Upper lobe of right lung (tissue), 1 donor: ENCODE measurements around the gene BCAN. TPM values are rescaled to one million over a fixed set of nuclear protein-coding genes. Genes with fewer than 3 reads are reported as not detected.
"Not testable (repeated sequence)": the region's sequence is repeated elsewhere in the genome, so short reads cannot be mapped to it uniquely, and the experiment has no call there.

Experiments
- ATAC-seq: fragments of 200-7000 bp; cut with Tn5 transposase; one replicate; pipeline ENCODE4 v1.9.1; 2020; ENCODE audit warnings: mild to moderate bottlenecking, moderate library complexity
- DNase-seq: peaks from one replicate; pipeline ENCODE4 v3.0.0-alpha.2; 2020
- H3K27ac ChIP-seq: fragments of 200-600 bp; one replicate; pipeline ENCODE4 v1.8.0; 2022
- H3K27me3 ChIP-seq: fragments of 200-600 bp; one replicate; pipeline ENCODE4 v1.8.0; 2022; ENCODE audit warnings: mild to moderate bottlenecking
- H3K36me3 ChIP-seq: fragments of 200-600 bp; one replicate; pipeline ENCODE4 v1.8.0; 2022
- H3K4me1 ChIP-seq: fragments of 200-600 bp; one replicate; pipeline ENCODE4 v1.8.0; 2022
- H3K4me3 ChIP-seq: fragments of 200-600 bp; one replicate; pipeline ENCODE4 v1.8.0; 2022; ENCODE audit warnings: mild to moderate bottlenecking
- H3K9me3 ChIP-seq: fragments of 200-600 bp; one replicate; pipeline ENCODE4 v1.8.0; 2022
- intact Hi-C: fragments of 100-400 bp; cut with DNase I; formaldehyde crosslinking; loops from one replicate; pipeline ENCODE4 v1.11.0; 2022
- total RNA-seq: library from RNA; stranded (reverse); fragmentation: NEBNext Ultra II Directional; extraction: Animal tissue kit (Norgen Biotek cat#: 25700); gene quantifications from one replicate; pipeline ENCODE4 v1.2.1, GENCODE V29; 2021
- TF ChIP-seq, protein P1 (sequence below): fragments of 200-600 bp; IDR thresholded peaks from one replicate; pipeline ENCODE4 v1.8.0; 2022; ENCODE audit warnings: antibody characterized with exemption
- donor health status: DM: no; HTN: yes; CAD: no; lungs with severe emphysema.

BCAN gene
- total RNA-seq, 1 donor from 2014 or later: not detected

GRCh38 chr1:156608981-156609380, 32.9 kb upstream of the BCAN start:
- peak; percentile 61 for ATAC-seq
- DNase-seq: peak; percentile 52

GRCh38 chr1:156610072-156610471, 31.8 kb upstream of the BCAN start:
- H3K4me1 ChIP-seq, H3K9me3 ChIP-seq, H3K27me3 ChIP-seq, H3K27ac ChIP-seq, ATAC-seq, H3K4me3 ChIP-seq, H3K36me3 ChIP-seq, intact Hi-C loops: not testable (repeated sequence)
- DNase-seq: peak; percentile 23

More at GRCh38 chr1:156608981-156609380, 32.9 kb upstream of the BCAN start:
- TF ChIP-seq, protein P1, sequence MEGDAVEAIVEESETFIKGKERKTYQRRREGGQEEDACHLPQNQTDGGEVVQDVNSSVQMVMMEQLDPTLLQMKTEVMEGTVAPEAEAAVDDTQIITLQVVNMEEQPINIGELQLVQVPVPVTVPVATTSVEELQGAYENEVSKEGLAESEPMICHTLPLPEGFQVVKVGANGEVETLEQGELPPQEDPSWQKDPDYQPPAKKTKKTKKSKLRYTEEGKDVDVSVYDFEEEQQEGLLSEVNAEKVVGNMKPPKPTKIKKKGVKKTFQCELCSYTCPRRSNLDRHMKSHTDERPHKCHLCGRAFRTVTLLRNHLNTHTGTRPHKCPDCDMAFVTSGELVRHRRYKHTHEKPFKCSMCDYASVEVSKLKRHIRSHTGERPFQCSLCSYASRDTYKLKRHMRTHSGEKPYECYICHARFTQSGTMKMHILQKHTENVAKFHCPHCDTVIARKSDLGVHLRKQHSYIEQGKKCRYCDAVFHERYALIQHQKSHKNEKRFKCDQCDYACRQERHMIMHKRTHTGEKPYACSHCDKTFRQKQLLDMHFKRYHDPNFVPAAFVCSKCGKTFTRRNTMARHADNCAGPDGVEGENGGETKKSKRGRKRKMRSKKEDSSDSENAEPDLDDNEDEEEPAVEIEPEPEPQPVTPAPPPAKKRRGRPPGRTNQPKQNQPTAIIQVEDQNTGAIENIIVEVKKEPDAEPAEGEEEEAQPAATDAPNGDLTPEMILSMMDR: peak; percentile 33
- no peak overlapping the region for H3K4me3 ChIP-seq
- H3K27ac ChIP-seq: no peak overlapping the region
- H3K27me3 ChIP-seq: peaks cover 7% of the 10 kb centered on the region
- intact Hi-C loops: no loop called here
- no peaks in the 10 kb centered on the region for H3K4me1 ChIP-seq
- no peaks in the 10 kb centered on the region for H3K36me3 ChIP-seq
- H3K9me3 ChIP-seq: no peaks in the 10 kb centered on the region

DNA sequence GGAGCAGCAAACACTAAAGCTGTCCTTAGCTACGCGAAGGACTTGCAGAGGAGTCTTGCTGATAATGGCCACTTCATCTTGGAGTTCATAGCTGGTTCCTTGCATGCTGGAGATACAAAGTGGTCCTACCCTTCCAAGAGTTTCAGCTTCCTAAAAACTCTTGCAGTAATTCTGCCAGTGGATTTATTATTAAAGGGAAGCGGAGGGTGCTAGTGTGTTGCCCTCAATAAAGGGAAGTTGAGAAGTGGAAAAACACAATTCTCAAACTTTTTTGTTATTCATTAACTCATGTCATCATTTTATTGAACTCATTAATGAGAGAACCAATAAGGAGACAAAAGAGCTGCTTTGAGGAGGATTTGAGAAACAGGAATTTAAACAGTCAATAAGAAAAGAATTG, 29.3 kb upstream of the BCAN start:
- Histone ChIP-seq H3K27ac (no peak overlapping the region), H3K4me3 (no peak overlapping the region), H3K27me3 (peaks cover 7% of the 10 kb centered on the region), H3K4me1 (no peaks in the 10 kb centered on the region), H3K9me3 (no peaks in the 10 kb centered on the region), H3K36me3 (no peaks in the 10 kb centered on the region)
- intact Hi-C loops: no loop called here
- TF ChIP-seq, protein P1: no peak
- ATAC-seq (no peak), DNase-seq (no peak)

DNA sequence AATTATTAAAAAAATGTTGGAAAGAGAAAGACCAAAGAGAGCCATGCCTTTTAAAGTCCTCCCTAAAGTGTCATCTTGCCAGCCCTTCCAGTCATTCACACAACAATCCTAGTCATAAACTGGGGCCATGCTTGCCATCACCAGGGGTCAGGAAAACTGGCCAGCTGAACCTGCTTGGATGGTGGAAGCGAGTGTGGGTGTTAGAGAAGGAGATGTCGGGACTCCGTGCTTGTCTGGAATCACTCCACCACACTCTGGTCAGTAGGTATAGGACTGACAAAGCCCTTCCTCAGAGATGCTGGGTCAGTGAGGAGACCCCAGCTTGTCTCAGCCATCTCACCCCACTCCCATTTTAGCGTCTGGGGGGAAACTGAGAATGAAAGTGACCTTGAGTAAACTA, 26.0 kb upstream of the BCAN start:
- H3K4me3 ChIP-seq: no peak overlapping the region
- peak overlapping the region; percentile 43 for H3K27ac ChIP-seq
- TF ChIP-seq, protein P1: no peak
- no peaks in the 10 kb centered on the region for H3K4me1 ChIP-seq
- ATAC-seq: no peak
- no peaks in the 10 kb centered on the region for H3K9me3 ChIP-seq
- intact Hi-C loops: no loop called here
- DNase-seq: peak; percentile 26
- H3K36me3 ChIP-seq: no peaks in the 10 kb centered on the region
- peaks cover 23% of the 10 kb centered on the region for H3K27me3 ChIP-seq

GRCh38 chr1:156616463-156616862, 25.5 kb upstream of the BCAN start:
- no peak overlapping the region for H3K27ac ChIP-seq
- TF ChIP-seq, protein P1: no peak
- intact Hi-C loops: no loop called here
- H3K36me3 ChIP-seq: no peaks in the 10 kb centered on the region
- H3K4me3 ChIP-seq: no peak overlapping the region
- no peaks in the 10 kb centered on the region for H3K4me1 ChIP-seq
- H3K27me3 ChIP-seq: peaks cover 24% of the 10 kb centered on the region
- ATAC-seq: peak; percentile 55
- H3K9me3 ChIP-seq: no peaks in the 10 kb centered on the region
- no peak for DNase-seq

DNA sequence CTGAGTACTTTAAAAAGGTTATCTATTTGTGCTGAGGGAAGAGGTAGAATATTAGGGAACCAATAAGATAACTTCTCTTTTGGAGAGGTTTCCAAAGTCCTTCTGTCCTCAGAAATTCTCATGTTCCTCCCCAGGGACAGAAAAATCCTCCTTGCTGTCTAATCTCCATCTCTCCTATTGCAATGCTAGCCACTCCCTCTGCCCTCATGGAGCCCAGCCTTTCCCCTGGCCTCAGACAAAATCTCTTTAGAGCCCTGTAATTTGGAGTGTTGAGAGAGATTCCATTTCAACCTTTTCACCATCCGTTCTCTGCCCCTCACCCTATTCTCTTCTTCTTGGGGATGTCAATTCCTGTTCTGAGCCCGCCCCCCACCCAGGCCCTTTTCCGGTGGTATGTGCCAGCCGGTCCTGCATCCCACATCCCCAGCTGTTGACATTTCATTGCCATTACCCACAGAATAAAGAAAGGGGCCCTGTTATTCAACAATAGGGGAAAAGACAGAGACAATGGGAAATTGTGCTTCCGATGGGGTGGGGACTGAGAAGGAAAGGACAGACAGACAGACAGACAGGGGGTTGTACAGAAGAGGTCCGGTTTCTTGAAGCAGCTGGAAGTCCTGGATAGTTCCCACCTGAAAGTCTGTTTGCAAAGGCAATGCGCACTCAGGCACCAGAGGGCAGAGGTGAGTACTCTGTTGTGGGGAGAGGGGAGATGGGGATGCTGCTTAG, 22.9 kb upstream of the BCAN start, which contains the start of gene HAPLN2:
HAPLN2 (plus strand) TSS at position 563 of the 729 bp plus-strand sequence. CDS start 4,076 bp downstream, outside the sequence.
- H3K9me3 ChIP-seq: no peaks in the 10 kb centered on the region
- TF ChIP-seq, protein P1: peak; percentile 24
- H3K36me3 ChIP-seq: no peaks in the 10 kb centered on the region
- H3K27me3 ChIP-seq: peaks cover 34% of the 10 kb centered on the region
- ATAC-seq: peak; percentile 29
- peak; percentile 35 for DNase-seq
- H3K27ac ChIP-seq: no peak within 1 kb of the TSS
- peaks cover 4% of the 10 kb centered on the region for H3K4me1 ChIP-seq
- H3K4me3 ChIP-seq: no peak within 1 kb of the TSS
- intact Hi-C loops: no loop called here
